Pons (tissue), 1 donor: ENCODE measurements around the gene ALDH1A1.
"Not testable (repeated sequence)": the region's sequence is repeated elsewhere in the genome, so short reads cannot be mapped to it uniquely, and the experiment has no call there.

Experiments
- DNase-seq: peaks from one replicate; pipeline ENCODE4 v3.0.0-alpha.2; 2016; ENCODE audit warnings: low spot score

Gene ALDH1A1

DNA sequence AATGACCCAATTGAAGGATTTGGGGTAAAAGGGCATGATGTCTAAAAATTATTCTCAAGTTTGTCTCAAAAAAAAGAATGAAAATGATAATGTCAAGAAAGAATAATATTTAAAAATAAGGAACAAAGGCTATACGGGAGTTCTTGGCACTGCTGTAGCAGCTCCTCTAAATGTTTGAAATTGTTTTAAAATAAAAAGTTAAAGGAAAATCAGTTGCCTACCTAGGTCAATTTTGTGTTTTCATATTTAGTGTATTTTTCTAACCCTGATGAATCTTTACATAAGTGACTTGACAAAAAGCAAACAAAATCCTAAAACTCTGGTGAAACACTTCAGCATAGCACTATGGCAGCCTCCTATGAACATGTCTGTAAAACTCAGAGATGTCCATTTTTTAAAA lies 56.4 kb downstream of the ALDH1A1 start:
- DNase-seq, result no peak

DNA sequence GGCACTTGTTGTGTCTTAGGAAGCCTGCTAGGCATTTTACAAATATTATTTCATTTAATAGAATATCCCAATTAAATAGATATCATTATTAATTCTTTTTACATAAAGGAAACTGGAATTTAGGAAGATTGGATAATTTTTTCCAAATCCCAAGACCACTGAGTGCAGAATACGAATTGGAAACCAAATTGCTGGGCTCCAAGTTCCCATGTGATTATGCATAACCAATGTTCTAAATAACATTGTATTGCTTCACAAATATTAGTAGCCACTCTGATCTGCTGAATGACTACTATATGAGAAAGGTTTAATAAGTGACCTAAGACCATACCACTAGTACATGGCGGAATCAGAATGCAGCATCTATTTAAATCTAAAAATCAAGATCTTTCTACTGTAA lies 57.7 kb downstream of the ALDH1A1 start:
- no peak for DNase-seq

DNA sequence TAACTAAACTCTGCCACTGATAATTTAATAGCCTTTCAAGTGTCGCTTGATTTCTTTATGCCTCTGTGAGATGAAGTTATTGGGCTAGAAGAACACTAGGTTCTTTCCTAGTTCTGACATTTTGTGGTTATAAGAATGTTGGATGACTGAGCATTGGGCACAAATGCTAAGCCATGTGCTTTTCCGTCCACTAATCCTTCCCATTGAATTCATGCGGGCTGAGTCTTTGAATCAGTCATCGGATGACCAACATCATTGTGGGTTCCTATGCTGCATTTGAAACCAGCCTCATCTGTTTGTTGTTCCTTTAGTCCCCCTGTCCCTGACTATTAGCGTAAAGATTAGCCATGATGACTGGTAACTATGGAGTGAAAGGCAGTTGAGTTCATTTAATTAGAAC lies 58.5 kb downstream of the ALDH1A1 start:
- DNase-seq, result no peak

DNA sequence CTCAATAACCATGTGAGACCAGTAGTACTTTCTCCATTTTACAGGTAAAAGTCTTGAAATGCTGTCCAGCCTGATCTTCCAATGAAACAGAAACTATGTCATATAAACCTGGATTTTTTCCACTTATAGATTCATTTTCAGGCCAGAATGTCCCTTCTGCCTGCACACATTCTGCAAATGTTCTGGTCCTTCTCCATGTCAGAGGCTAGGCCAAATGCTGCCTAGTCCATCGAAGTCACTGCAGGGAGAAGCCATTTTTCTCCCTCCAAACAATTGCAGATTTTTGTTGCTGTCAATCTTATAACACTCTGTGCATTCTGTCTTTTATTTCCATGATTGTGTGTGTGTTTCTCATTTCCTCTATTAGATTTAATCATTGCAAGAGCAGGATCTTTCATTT lies 59.4 kb downstream of the ALDH1A1 start:
- no peak for DNase-seq

DNA sequence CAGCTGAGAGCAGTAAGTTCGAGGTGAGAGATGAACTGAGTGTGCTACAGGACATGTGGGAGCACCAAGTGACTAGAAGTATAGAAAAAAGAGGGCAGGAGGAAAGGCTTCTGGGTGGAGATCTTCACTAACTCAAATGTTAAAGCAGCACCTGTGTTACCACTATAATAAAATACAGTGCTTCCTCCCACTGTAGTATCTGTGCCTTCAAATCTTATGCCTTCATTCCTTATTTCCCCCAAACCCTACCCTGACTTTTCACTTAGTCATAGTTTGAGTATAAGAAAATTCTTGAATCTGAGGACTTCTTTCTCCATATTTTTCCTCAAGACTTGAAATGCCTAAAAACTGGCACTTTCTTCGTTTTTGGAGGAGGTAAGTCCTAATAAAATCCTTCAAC lies 61.8 kb downstream of the ALDH1A1 start:
- no peak for DNase-seq

DNA sequence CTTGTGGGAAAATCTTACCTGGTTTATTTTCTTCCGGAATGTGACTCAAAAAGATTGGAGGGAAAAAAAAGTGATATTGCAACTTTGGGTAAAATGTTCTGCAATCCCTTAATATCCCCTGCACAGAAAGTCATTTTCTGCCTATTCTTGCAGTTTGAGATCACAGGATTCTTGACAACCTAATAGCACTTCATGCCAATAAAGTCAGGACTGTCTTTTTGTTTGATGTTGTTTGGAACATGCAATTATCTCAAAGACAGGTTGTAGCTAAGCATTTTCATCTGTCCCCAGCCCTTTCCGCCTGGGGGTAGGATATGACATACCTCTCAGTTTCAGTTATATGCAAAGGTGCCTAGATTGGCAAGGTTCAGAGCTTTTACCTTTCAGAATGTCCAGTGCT lies 63.9 kb downstream of the ALDH1A1 start:
- no peak for DNase-seq

DNA sequence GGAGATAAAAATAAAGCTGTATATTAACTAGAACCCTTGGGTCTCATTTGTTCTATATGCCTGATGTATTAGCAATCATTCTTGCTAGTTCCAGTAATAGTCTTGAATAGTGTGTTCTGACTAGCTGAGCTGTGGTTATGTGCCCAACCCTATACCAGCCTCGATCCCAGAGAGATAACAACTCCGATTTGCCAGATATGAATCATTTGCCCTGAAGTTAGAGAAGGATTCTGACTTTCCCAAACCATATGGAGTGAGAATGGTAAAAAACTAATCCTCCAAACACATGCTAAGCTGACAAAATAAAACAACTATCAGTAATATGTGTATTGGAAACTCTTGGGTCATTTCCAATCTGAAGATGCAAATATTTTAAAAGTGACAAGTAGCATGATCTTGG lies 64.8 kb downstream of the ALDH1A1 start:
- no peak for DNase-seq

DNA sequence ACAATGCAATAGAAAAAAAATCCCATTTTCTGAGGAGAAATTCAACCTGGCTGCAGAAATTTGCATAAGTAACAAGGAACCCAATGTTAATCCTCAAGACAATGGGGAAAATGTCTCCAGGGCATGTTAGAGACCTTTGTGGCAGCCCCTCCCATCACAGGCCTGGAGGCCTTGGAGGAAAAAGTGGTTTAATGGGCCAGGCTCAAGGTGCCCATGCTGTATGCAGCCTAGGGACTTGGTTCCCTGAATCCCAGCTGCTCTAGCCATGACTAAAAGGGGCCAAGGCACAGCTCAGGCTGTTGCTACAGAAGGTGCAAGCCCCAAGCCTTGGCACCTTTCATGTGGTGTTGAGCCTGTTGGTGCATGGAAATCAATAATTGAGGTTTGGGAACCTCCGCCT lies 66.5 kb downstream of the ALDH1A1 start:
- no peak for DNase-seq

DNA sequence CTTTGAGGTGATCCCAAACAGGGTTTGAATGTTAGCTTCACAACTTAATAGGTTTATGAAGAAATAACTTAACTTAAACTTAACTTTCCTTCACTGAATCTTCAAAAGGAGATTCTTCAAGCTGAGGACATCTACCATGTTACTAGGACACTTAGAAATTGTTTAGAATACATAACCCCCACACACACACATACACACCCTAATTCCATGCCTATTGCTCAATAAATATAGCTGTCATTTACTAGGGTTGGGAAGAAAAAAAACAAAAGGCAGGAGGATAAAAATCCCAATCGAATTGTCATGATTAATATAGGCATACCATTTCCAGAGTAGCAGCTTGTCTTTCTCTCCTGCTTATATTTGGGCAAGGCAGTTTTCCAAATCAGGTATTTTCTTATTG lies 68.3 kb downstream of the ALDH1A1 start:
- DNase-seq, result no peak

DNA sequence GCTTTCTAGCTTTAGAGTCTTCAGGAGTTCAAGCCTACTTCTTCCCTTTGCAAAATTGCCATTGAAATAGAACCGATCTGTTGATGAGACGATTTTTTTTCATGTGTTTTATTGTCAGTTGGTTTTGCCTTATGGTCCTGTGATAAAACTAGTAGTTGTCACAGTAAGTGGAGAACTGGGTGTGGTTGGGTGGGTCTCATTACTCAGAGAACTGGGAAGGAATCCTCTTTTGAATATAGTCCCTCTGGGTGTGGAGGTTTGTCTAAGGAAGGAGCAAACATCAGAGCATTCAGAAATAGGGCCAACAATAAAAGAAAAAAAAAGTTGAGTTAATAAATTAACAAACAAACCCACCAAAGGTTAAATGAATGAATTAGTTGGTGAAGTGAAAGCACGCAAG lies 69.0 kb downstream of the ALDH1A1 start:
- DNase-seq, result no peak

DNA sequence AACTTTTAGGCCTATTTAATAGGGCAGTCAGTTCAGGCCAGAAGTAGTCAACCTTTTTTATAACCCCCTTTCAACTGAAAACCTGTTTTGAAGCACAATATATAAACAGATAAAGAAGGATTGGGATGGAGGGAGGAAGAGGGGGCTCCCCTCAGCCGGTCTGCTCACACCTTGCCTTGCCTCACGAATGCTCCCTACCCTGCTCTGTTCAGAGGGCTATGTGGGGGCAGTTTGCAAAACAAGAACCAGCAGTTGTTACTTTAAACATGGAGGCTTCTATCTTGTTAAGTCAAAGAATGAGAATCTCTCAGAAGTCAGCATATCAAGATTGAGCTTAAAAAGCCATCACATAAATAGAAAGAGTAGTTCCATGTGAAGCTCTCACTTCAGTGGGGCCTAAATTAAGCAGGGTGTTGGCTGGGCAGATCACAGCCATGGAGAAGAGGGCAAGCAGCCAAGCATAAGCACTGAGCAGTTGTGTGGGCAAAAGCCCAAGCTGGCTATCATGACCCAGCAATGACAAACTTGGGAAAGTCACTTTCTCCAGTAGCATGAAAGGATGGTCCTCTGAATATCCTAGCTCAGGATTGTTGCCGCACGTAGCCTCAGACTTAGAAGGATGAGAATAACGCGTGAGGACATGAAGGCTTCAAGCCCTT lies 70.6 kb downstream of the ALDH1A1 start:
- DNase-seq, result peak; percentile 19

DNA sequence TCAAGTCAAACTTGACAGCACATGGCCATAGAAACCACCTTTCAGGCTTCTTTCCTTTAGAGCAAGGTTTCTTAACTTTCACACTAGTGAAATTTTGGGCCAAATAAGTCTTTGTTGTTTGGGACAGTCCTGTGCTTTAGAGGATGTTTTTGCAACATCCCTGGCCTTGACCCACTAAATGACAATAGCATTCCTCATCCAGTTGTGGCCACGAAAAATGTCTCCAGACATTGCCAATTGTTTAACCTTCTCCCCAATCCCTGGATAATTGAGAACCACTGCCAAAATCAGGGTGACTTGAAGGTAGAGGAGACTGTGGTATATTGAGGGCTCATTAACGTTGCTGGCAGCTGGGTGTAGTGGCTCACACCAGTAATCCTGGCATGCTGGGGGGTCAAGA lies 72.0 kb downstream of the ALDH1A1 start:
- DNase-seq, result no peak

DNA sequence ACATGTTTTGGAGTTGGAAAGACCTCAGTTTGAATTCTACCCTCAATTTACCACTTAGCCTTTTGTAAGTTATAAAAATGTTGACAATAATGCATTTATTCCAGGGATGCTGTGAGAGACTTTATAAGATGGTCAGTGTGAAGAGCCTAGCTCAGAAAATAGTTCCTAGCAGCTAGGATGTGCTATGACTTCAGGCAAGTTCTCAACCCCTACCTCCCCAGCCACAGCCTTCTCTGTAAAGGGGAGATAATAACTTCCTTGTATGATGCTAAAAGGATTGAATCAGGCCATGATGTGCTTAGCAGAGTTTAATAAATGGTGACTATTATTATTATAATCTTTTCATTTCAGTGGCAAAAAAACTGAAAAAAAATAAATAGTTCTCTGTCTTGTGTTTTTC lies 77.6 kb downstream of the ALDH1A1 start:
- no peak for DNase-seq

DNA sequence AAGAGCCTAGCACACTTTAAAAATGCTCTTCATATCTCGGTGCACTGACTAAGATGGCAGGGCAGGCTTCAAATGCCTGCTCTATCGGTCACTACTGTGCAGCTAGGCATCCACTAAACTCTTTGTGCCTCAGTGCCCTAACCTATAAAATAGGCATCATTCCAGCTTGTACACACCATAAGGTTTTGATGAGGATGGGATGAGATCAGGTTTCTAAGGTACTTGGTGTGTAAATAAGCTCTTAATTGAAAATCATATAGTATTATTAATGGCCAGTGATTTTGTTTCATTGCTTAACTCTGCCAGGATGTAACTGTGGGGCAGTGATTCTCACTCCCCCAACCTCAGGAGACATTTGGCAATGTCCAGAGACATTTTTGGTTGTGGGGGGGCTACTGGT lies 78.5 kb downstream of the ALDH1A1 start:
- no peak for DNase-seq

DNA sequence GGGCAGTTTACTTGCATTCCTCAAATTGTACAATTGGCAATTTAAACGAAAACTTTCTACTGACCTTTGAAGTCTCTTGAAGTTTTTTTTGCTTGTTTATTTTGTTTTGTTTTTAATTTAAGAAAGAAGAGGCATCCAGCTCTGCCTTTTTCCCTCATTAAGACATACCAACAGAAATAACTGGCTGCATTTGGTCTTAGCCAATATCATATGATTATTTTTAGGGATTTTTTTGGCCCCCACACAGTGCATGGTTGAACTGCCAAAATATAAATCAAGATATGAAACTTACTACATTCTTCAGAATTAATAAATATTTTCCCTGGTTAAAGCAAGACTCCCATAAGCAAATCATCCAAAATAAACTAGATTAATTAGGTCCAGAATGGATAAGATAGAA lies 79.4 kb downstream of the ALDH1A1 start:
- no peak for DNase-seq

DNA sequence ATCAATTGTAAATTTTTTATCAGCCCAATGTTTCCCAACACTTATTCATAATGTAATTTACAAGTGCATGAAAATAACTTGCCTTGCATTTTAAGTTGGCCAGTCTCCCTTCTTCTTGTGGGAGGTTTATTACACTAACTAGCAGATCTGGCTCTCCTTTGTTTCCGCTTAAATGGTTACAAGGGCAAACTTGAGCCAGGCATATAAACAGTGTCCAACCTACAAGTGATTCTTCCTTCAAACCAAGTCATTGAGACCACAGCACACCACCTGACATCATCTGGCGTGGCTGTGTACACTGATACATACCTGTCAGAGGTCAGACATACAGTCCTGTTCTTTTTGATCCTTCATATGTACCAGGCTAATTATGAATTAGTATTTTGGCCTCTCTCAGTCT lies 80.1 kb downstream of the ALDH1A1 start:
- DNase-seq, result no peak

DNA sequence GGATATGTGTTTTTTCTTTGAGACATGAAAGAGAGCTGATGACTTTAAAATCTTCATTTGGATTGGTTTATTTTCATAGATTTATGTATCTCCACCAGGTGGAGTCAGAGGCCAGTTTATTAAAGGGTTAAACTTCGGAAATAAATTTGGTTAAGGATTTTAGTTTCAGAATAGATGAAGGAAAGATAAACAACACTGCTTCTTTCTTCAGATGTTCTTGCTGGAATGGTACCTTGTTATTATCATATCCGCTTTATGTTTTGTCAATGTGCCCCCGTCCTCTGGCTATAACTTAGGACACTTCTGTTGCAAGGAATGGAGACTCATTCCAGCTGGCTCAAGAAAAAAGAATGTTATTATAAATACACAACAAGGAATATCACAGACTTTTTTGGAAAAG lies 81.2 kb downstream of the ALDH1A1 start:
- no peak for DNase-seq

DNA sequence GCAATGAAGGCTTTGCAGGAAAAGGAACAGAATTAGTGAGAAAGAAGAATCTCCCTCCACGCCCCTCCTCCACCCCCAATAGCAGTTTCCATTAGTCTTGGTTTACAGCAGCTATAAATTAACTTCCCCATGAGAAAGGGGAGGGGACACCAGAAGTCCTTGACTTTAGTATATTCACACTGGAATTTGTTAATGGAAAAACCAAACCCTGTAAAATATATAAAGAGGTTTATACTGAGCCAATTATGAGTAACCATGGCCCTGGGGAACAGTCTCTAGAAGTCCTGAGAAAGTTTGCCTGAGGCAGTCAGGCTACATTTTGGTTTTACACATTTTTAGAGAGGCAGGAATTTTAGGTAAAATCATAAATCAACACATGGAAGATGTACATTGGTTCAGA lies 88.5 kb downstream of the ALDH1A1 start:
- DNase-seq, result no peak

DNA sequence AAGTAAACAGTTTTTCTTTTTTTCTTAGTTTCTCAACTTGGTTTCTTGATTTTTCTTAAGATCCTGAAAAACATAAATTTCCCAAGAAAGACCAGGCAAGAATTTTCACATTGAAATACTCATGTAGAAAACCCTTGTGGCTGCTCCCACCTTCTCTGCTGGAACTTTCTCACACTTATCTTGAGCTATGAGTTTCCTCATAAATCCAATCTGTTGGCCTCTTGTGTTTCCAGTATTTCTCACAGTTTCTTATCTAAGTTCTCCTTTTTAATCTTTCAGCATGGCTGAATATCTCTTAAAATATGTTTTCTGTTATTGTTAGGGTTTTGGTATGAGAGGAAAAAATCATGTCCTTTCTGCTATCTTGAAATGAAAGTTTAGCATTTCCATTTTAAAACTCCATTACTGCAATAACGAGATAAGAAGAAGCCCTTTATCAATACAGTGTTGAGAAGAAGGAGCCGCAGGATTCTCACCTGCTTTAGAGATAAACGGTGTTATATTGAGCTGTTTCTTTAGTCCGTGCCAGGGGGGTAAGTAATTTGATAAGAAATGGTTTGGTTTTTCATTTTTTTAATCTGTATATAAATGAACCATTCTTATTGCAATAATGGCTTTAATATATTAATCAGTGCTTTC lies 89.3 kb downstream of the ALDH1A1 start:
- no peak for DNase-seq

DNA sequence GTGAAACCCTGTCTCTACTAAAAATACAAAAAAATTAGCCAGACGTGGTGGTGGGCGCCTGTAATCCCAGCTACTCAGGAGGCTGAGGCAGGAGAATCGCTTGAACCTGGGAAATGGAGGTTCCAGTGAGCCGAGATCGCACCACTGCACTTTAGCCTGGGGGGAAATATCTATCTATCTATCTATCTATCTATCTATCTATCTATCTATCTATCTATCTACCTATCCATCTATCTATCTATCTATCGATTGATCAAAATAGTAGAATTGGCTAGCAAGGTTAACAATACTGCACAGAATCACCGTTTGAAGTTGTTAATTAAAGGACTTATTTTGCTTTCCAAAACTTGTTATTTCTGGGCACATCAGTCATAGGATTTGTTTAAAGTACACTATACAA lies 90.1 kb downstream of the ALDH1A1 start:
- DNase-seq, result not testable (repeated sequence)

DNA sequence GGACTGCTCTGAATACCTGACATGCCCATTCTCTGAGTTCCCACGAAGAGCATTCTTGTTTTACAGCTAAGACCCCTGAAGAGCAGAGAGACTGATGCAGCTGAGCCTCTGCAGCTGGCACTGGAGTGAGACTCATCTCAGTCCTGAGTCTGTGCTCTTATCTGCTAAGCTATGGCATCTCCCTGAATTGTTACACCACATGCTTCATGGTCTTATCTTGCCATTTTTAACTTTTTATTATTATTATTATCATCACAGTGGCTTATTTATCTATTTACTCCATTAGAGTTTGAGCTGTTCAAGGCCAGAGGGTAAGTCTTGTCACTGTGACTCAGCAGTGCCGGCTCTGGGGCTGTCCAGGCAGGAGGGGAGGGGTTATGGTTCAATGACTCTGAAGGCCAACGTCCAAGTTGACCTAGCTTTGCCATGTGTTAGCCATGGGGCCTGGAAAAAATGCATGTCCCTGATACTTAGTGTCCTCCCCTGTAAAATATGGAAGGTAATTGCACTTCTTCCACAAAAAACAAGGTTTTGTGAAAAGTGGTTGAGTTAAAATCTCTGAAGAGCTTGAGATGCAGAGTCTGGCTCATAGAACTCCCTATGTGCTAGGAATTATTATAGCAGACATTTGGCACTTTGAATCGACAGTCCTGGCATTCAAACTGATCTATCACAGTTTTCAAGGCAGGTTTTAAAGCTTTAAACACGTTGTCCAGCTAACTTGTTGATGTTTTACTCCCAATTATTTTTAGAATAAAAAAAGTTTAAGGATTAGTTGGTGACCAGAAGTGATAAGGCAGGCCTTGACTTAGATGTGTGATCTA lies 94.6 kb downstream of the ALDH1A1 start:
- no peak for DNase-seq

DNA sequence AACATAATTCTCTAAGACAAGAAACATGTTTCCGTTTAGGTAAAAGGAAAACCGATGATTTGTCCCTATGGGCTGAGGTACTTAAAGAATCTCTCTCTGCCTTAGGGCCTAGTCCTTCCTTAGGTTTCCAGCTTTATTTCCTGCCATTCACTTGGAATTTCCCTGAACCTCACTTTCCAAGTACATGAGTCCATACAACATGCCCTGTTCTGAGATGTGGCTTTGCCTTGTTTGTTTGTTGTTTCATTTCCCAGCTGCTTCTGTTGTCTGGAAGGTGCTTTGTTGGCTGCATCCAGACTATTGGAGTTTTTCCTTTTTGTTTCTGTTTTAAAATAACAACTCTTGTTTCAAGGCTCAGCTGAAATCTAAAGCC lies 95.2 kb downstream of the ALDH1A1 start:
- DNase-seq, result no peak

DNA sequence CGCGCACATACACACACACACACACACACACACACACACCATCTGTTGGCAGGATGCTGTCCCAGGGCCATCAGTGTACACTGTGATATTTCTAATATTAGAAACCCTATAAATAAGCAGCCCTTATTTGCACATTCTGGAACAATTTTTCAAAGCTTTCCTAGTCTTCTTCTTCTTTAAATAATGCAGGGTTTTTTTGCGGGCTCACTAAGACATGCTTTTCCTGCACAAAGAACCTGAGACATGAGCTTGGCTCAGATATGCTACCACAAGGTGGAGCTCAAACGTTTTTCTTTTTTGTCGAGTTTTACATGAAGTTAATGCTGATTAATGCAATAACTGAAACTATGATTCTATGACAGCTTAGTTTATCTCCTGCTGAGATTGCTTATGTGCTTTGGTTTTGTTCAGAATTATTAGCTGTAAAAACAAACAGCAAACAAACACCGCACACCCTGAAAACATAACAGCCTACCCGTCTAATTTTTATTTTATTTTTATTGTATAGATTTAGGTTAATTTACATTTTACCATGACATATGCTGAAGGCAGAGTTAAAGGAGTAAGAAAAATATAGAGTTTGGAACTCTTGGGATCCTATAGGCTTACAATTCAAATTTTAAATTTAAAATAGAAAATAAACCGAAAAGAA lies 95.8 kb downstream of the ALDH1A1 start:
- peak; percentile 71 for DNase-seq
